HG03521 (cell line): Measurements from ENCODE around the gene SERPINB1.

Experiments
- ATAC-seq: cut with Tn5 transposase; IDR thresholded peaks from one replicate; pipeline ENCODE4 v1.9.1; 2021; ENCODE audit warnings: mild to moderate bottlenecking, moderate library complexity; ENCODE audit not compliant: unreplicated experiment

Gene SERPINB1

GRCh38 chr6:2795162-2795561 is 46.5 kb downstream of the SERPINB1 start:
- no peak for ATAC-seq

- no peak for ATAC-seq
Measured at GRCh38 chr6:2794171-2794730, 47.4 kb downstream of the SERPINB1 start.

- ATAC-seq: no peak
Measured at GRCh38 chr6:2793534-2794151, 48.0 kb downstream of the SERPINB1 start.

GRCh38 chr6:2792330-2793110 is 49.1 kb downstream of the SERPINB1 start:
- no peak for ATAC-seq

GRCh38 chr6:2791450-2791974 is 50.2 kb downstream of the SERPINB1 start:
- ATAC-seq: no peak

GRCh38 chr6:2790588-2791449 is 50.8 kb downstream of the SERPINB1 start:
- no peak for ATAC-seq

- ATAC-seq: no peak
Measured at GRCh38 chr6:2786269-2786668, 55.4 kb downstream of the SERPINB1 start.

GRCh38 chr6:2784930-2785329 is 56.7 kb downstream of the SERPINB1 start:
- ATAC-seq: no peak

- ATAC-seq: no peak
Measured at GRCh38 chr6:2784061-2784460, 57.6 kb downstream of the SERPINB1 start.

GRCh38 chr6:2783188-2783963 is 58.3 kb downstream of the SERPINB1 start:
- ATAC-seq: no peak

GRCh38 chr6:2782825-2783187 is 58.9 kb downstream of the SERPINB1 start:
- no peak for ATAC-seq

- no peak for ATAC-seq
Measured at GRCh38 chr6:2782356-2782708, 59.3 kb downstream of the SERPINB1 start.
